ENCODE measurements around the gene NRXN2.

Gene NRXN2

DNA sequence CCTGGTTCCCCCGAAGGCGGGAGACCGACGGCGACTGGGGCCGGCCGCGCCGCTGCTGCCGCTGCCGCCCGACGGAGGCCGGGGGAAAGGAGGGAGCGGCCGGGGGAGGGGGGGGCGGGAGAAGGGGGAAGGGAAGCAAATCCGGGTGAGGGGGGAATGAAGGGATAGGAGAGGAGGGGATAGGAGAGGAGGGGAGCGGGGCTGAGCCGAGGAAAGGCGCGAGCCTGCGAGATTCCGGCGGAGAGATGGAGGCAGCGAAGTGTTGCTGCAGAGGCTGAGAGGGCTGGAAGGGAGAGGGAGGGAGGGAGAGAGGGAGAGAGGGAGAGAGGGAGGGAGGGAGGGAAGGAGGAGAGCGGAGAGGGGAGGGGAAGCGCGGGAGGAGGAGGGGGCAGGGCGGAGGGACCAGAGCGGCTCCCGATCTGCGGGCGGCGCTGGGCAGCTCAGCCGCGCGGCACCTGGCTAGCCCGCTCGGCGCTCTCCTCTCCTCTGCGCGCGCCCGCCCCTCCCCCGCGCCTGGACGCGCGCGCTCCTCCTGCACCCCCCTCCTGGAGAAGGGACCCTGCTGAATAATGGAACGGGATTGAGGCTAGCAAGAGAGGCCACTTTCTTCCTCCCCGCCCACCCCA lies 79.6 kb downstream of the NRXN2 start:
- DNase-seq, result no peak

DNA sequence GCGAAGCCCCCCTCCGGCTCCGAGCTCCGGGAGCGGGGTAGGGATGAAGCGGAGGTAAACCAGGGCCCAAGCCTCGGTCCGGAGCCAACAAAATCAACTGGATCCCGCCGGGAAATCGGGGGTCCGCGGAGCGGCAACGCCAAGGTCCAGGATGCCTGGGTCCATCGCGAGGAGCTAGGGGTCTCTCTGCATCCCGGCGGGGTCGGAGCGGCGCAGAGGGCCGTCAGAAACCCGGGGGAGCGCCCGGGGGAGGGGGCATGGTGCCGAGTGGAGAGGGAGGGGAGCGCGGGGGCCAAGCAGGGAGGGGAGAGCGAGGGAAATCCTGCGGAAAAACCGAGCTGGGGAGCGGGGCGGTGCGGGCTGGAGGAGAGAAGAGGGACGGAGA lies 80.1 kb downstream of the NRXN2 start:
- DNase-seq, result no peak

DNA sequence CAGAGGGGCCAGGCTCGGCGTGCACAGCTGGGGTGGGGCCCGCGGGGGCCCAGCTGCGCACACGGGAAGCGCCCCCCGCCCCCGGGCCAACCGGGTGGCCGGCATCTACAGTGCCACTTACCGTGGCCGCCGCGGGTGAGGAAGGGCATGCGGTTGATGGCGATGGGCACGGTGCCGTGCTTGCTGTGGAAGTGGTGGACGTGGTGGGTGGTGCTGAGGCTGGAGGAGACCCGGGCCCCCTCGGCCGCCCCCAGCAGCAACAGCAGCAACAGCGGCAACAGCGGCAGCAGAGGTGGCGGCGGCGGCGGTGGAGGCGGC lies 80.6 kb downstream of the NRXN2 start:
- no peak for DNase-seq

DNA sequence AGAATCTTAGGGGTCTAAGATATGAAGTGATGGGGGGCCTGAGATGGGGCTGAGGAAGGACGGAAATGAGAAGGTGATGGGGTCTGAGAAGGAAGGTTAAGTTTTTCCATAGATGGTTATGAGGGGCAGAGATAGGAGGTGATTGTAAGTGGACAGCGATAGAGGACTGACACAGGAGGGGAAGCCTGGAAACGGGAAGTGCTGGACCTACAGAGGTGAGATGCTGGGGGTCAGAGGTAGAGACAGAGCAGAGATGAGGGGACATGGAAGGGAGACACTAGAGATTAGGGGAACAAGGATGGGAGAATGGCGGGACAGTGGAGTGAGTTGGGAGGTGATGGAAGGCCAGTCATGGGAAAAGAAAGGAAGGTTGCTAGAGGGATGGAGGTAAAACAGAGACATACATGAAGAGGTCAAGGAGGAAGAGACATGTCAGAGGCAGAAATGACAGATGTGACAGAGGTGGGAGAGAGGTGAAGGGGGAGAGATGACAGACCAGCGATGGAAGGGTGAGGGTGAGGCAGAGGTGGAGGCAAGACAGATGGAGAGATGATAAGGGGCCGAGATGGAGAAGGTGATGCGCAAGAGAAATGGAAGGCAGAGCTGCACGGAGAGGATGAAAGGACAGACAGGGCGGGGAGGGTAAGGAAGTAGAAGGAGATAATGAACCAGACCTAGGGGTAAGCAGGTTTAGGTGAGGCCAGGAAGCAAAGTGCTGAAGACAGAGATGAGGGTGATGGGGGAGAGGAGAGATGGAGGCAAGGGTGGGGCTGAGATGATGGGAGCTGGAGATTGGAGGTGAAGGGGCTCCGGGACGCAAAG lies 81.2 kb downstream of the NRXN2 start:
- no peak for DNase-seq

DNA sequence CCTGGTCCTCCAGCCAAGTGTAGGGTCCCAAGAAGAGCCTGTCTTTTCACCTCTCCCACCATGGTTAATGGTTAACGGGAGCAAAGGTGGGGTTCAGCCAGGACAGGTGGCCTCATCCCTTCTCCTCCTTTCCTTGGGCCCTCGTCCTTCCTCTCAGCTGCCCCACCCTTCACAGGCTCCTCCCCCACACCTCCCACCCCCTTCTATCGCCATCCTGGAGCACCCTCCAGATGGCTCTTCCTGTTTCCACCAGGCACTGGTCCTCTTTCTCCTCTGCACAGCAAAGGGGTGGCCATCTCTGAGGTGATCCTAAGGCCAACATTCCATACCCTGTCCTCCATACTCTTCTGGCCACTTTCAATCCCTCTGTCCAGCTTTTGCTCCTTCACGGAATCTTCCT lies 83.1 kb downstream of the NRXN2 start:
- no peak for DNase-seq

DNA sequence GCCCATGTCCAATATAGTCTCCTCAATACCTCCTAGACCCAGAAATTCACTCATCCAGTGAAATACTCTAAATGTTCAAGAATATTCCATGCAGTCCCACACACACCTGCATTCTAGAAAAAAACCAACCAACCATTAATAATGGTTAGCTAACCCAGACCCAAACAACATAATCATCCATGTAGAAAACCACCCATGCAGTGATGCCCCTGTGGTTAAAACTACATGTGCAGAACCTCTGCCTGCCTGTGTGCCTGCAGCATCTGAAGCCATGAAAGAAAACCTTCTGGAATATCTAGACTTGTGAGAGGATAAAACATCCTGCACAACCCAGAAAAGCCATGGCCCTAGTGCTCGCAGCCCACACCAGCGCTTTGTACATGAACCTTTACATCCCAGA lies 84.2 kb downstream of the NRXN2 start:
- no peak for DNase-seq

DNA sequence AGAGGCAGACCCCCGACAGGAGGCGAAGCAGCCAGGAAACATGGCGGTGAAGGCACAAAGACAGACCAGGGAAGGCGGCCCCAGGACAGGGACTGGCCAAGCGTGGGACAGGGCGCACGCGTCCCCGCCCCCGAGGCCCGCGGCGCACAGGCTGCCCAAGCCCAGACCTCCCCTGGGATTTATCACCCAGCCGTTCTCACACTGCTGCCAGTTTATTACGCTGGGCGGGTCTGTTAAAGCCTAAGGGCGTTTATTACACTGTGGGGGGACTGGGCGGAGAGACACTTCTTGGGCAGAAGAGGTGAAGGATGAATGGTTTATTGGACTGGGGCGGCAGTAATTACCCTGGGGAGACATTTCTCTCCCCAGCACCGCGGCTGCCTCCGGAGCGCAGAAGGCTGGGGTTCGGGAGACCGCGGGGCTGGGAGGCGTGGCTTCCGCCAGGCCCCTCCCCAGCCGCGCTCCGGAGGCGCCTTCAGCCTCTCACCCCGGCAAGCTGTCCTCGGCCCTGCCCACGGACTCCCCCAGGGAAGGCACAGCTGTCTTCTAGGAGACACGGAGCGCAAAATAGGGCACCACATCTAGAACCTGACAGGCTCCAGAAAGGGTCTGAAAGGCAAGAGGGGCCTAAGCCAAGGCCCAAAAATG lies 84.9 kb downstream of the NRXN2 start:
- DNase-seq, result no peak

DNA sequence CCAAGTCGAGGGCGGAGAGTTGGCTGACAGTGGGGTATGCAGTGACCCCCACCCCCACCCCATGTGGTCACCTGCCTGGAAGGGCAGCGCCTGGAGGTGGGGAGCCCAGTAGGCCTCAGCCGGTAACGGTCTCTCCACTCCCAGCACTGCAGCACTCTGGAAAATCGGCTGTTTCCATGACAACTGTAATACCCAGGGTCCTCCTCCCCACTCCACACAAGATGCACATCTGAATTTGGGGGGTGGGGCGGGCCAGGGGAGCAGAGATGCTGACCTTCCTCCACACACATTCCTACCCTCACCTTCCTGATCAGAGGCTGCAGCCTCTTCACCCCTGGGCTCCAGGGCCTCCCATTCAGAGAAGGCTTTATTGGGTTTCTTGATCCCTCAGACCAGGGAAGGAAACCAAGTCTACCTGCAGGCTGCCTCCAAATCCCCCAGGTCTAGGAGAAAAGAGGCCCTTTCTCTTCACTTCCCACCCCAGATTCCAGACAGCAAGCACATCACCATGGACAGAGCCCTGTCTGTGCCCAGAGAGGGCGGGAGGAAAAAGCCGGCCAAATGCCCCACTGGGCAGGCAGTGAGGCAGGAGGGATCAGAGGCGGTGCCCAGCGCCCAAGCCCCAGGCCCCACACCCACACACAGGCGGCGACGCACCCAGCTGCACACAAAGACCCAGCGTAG lies 85.5 kb downstream of the NRXN2 start:
- no peak for DNase-seq

DNA sequence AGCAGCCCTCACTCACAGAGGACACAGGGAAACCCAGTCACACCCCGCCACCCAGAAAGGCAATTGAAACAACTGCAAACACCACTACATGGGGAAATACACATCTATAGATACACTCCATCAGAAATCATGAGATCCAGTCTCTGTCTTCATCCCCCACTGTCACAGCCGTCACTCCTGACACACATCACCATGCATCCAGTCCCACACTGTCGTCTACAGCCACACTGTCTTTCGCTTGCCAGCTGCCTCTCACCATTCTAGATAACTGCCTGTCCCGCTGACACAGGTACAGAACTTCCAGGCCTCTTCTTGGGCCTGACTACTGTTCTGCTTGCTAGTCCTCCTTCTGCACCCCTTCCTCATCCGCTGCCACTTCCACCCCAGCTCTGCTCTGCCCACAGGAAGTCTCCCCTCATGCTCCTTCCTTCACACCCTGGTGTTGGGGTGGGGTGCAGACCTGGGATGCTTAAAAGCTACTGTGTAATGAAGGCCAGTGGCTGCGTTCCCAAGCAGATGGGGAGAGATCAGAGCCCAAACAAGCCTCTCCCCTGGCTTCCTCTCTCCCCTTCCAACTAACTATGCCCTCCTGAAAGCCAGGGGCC lies 89.3 kb downstream of the NRXN2 start:
- DNase-seq, result no peak

DNA sequence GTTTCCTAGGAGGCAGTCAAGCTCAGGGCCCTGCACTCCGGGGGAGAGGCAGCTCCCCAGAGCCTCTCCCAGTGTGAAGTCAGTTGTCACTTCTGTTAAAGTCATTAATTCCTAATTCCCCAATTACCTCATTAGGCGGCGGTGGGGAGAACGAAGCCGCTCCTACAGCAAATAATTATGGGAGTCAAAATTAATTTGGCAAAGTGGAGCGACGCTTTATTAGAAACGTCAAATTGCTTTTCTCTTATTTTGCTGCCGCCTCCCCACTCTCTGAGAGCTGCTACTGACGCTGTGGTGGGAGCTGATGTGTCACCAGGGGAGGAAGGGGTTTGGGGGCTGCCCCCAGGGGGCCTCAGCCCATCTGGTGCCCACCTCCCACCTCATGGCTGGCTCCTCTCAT lies 90.3 kb downstream of the NRXN2 start:
- no peak for DNase-seq

DNA sequence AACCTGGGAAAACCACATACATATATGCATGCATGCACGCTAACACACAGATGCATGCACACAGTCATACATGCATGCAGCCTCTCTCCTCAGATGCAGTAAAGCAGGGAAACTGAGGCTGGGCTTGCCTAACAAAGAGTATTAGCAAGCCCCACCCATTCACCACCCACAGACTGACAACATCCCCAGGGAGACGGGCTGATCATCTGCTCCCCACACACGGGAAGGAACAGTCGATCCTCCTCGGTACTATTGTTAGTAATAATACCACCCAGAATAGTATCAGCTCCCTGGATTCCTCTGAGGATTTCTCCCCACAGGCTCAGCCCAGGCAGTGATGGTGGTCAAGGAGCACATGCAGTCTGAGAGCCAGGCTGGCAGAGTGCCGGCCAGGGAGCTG lies 90.8 kb downstream of the NRXN2 start:
- no peak for DNase-seq

DNA sequence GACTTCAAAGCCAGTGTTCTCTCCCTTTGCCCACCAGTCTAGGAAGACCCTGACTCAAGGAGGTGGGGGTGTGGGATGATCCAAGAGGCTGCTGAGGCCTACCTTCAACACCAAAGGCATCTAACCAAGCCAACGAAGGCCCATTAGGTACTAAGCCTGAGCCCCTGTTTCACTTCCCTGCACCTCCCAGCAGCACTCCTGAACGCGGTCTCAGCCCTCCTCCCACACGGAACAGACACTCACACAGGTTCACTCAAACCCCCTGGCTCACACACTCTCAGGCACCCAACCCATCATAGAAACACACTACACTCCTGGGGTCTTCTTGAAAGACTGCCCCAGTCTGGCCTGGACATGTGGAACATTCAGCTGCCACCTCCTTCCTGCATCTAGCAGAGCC lies 91.3 kb downstream of the NRXN2 start:
- DNase-seq, result no peak

DNA sequence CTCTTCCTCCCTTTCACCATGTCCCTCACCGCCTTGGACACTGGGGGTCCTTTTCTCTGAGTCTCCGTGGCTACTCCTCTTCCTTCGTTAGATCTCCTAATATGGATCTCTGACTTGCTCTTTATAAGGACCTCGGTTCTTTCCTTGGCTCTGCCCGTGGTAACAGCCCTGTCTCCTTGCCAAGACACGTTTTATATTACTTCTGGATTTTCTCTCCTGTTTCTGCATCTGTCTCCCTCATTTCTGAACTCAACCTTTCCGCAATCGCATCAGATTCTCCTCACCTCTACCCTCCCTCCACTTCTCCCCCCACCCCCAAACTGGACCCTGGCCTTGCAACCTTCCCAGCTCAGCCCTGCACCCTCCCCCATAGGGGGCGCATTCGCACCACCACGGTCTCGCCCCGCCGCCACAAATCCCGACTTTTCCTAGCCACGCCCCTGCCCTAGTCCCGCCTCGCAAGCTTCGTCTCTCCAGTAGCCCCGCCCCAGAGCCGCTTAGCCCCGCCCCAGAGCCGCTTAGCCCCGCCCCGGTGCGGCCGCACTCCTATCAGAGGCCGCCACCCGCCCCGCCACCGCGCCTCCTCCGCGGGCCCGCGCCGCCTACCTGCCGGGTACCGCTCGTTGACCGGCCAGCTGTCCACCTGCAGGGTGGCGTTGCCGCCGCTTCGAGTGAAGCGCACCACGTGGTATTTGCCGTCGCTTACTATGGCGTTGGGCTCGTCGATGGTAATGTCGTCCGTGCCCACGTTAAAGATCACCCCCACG lies 93.0 kb downstream of the NRXN2 start:
- DNase-seq, result no peak

DNA sequence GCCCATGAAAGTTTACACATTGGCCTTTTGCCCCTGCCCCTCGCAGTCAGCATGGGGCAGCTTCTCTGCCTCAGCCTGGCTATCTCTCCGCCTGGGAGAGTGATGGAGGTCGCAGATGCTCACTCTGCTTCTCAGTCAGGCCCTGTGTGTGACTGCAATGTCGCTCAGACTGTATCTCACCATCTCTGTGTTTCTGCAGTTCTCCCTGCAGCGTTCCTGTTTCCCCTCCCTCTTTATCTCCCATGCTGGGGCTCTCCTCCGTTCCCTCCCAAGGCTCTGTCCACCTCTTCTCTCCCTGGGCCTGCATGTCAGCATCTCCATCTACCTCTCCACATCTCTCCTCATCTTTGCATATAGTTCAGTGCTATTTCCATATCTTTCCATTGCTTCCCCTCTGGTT lies 93.9 kb downstream of the NRXN2 start:
- no peak for DNase-seq

DNA sequence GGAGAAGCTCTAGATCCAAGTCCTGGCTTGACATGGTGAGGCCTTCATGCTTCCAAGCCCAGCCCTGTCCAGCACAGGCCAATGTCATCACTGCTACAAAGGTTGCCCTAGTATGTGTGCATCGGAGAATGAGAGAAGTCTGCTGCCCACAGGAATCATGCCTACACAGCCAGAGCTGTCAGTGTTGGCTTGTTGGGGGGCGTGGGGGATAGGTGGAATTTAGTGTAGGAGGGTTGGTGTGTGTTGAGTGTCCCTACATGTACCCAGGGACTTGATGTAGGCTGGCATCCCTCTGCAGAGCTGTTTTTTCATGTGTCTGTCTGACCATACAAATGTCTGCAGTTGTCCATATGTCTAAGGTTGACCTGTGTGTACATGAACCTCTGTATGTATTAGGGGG lies 94.4 kb downstream of the NRXN2 start:
- DNase-seq, result no peak

DNA sequence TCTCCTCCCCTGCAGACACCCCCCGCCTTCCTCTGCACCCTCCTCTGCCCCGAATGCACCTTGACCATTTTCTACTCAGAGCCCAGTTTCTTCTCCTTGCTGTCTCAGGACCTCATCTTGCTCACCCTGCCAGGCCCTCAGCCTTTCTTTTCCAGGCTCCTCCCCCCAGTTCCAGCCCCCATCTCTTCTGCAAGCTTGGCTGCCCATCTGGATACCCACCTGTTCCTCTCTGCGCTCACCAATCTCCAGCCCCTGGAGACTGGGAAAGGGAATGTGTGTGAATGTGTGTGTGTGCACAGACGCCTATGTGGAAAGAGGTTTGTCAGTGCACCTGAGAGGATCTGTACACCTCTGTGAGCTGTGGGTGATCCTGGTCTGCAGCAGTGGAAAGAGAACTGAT lies 95.6 kb downstream of the NRXN2 start:
- DNase-seq, result no peak

DNA sequence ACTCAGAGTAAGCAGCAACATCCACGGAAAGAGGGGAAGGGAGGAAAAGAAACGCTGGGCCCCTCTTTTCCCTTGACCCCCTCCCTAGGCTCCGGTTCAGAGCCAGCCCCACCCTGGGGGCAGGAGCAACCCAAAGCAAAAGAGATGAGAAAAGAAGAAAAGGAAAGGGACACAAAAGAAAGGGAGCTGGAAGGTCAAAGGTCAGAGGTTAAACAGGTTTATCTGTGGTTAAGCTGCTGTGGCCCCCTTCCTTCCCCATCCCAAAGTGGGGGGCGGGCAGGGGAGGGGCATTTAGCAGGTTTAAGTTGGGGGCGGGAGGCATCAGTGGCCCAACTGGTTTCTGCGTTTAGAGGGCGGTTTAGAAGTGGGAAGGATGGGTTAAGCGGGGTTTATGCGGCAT lies 96.4 kb downstream of the NRXN2 start:
- DNase-seq, result no peak

DNA sequence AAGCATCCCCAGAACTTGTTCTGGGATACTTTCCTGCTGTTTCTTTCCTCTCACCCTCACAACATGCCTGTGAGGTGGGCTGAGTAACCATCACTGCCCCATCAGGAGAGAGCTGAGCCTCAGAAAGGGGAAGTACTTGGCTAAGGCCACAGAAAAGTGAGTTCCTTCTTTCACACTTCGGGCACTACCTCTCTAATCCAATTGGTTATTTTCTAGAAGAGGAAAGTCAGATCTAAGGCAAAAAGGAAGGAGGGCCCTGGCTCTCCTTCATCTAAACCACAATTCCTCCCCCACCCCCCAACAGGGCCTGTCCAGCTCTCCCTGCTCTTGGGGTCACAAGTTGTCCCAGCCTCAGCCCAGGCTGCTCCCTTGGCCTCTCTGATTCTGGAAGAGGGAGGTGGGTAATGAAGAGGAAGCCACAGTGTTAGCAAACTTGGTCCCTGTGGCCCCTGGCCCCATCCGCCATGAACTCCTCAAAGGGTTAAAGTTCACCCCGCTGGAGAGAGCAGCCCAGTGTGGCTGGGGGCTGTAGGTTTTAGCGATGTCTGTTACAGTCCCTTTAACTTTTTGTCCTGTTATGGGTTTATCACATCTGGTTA lies 98.0 kb downstream of the NRXN2 start:
- no peak for DNase-seq

DNA sequence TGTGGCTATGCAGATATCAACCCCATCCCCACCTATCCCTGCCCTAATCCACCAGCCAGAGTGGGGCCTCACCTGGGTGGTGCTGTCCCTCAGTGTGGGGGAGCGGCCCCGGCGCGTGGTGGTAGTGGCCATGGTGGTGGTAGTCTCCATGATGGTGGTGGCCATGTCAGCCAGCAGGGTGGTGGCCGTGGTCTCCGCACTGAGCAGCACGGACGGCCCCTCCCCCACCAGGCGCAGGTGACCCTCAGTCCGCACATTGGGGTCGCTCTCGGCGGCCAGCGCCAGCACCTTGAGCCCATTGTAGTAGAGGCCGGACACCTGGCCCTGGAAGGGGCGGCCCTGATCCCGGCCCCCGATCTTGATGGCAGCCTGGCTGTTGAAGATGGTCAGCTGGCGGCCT lies 100.3 kb downstream of the NRXN2 start:
- no peak for DNase-seq

DNA sequence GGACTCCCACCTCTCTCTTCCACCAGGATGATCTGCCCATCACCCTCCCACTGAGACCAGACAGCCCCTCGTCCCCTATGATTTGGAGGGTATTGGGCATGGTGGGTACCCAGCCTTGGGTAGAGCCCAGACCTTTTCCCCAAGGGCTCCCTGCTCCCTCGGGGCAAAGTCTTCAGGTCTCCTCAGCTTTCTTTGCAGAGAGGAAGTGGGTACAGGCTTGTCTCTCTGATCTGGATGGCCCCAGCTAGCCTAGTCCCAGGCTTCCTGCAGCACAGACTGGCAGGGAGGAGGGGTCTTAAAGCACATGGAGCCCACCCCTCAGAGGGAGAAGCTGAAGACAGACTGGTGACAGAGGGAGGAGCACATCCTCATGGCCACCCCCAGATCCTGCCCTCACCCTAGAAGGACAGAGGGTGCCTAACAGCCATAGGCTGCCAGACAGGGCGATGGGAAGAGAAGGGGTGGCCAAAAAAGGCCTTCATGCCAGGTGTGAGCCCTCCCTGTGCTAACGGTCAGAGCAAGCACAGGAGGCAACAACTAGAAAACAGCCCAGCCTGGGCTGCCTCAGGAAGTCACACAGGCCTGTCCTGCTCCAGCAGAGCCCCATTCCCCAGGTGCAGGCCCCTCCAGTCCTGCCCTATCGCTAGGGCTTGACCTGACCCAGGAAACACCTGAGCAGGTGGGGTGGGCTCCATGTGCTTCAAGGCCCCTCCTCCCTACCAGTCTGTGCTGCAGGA lies 101.5 kb downstream of the NRXN2 start:
- no peak for DNase-seq

DNA sequence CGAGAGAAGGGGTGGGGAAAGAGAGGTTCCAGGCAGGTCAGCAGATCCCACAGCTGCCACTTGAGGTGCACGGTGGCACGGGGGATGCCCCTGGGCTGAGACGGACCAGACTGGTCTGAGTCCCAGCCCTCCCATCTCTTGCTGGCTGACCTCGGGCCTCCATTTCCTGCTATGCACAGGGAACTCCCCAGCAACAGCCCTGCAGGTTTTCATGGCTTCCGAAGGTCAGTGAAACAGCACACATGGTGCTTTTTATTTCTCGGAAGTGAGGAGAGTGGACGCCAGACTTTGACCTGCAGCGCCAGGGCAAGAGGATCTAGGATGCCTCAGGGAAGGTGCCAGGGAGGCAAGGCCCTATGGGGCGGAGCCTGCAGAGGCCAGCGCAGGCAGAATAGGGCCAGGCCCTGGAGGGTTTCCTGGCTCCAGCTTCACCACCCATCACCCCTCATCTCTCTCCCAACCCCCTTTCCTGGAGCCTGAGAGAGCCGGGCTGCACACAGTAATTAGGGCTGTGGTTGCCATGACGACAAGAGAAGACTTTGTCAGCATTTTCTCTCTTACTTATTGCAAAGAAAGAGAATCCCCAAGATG lies 102.5 kb downstream of the NRXN2 start:
- no peak for DNase-seq

Measured in NCI-H2107 (cell line).